HG03439 (cell line): ENCODE measurements around the gene TMEFF2.

ENCODE experiments used
- ATAC-seq: cut with Tn5 transposase; IDR thresholded peaks from one replicate; pipeline ENCODE4 v1.9.1; 2021; ENCODE audit warnings: mild to moderate bottlenecking, moderate library complexity; ENCODE audit not compliant: unreplicated experiment

Gene TMEFF2

DNA sequence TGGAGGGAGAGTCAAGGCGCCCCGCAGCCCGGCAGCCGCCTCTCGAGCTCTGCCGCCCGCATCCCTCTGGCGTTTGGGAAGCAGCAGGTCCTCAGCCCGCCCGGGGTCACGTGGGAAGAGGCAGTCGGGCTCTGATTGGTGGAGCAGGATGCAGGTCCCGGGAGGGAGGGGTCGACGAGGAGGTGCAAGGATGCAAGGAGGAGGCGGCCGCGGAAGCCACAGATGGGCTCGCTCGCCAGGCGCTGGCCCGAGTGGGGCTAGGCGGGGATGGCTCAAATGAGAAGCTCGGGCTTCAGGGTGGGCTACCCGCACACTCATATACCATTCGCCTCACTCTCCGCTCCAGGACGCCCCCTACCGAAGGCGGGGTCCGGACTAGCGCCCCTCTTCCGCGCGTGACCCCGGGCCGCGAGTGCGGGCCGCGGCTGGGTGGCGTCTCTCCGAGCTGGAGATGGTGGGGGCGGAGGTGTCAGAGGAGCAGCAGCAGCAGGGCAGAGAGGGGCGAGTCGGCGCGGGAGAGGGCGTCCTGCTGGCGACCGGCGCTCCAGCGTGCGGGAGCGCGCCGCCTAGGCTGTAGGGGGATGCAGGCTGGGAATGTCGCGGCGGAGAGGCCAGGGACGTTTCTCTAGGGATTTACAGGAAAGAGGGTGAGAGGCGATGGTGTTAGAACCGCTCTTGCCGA, at the start of gene TMEFF2:
TMEFF2 (minus strand) TSS at position 68 of the 682 bp plus-strand sequence. CDS start 409 bp downstream, outside the sequence.
- ATAC-seq = peak; percentile 74

GRCh38 chr2:192243488-192243887, 48.8 kb upstream of the TMEFF2 start:
- ATAC-seq = no peak

GRCh38 chr2:192236136-192236535, 41.4 kb upstream of the TMEFF2 start:
- no peak for ATAC-seq

DNA sequence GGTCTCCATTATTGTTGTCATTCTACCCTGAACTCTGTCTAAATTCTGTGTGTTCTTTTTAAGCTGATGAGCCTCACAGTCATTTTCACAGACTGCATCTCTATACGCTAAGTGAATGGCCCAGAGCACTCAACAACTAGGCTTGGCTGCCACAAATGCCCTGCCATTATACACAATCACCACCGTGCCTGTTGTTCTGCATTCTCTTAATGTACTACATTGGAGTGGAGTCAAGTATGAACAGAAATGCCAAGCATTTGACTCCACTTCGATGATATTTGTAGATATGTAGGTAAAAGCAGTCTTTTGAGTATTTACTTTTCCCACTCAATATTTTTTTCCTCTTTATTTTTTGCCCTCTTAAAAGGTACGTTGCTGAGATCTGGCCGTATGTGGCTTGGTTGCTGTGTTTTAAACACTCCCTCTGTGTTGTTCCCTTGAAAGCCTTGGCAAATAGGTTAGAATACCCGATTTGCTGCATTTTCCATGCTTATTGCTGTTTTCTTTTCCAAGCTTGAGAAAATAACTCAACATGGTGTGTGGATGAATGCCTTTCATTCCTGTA, 36.2 kb upstream of the TMEFF2 start:
- ATAC-seq = no peak

DNA sequence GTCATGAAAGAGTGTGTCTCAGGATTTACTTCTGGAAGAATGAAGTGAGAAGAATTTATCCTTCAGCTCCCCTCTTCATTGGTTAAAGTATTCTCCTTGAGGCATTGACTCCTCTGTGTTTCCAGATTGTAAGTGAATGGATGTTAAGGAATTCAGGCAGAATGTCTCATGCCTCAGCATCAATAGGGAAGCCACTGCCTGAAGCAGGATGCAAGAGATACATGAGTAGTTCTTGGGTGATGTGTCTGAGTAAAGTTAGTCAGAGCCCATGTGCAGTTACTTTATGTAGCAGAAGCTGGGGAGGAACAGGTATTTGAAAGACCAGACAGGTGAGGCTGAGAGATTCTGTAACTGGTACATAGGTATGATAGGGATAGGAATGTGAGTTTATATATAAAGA, 34.0 kb upstream of the TMEFF2 start:
- no peak for ATAC-seq

GRCh38 chr2:192218970-192219369, 24.2 kb upstream of the TMEFF2 start:
- no peak for ATAC-seq

GRCh38 chr2:192218377-192218776, 23.6 kb upstream of the TMEFF2 start:
- ATAC-seq = no peak

DNA sequence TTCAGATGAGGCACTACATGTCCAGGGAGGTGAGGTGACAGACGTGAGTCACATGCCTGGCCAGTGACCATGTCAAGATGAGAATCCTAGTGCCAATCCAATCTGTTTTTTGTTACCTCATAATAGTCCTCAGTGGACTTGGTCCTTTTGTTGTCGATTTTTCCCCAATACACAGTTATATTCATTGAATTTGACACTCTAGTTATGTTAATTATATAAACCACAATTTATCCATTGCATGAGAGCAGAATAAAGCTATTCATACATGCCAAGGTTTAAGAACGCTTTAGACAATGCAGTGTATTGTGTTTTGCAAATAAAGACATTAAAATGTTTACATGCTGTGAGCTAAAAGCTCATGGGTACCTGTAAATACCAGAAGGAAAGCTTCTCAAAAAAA, 21.6 kb upstream of the TMEFF2 start:
- no peak for ATAC-seq

DNA sequence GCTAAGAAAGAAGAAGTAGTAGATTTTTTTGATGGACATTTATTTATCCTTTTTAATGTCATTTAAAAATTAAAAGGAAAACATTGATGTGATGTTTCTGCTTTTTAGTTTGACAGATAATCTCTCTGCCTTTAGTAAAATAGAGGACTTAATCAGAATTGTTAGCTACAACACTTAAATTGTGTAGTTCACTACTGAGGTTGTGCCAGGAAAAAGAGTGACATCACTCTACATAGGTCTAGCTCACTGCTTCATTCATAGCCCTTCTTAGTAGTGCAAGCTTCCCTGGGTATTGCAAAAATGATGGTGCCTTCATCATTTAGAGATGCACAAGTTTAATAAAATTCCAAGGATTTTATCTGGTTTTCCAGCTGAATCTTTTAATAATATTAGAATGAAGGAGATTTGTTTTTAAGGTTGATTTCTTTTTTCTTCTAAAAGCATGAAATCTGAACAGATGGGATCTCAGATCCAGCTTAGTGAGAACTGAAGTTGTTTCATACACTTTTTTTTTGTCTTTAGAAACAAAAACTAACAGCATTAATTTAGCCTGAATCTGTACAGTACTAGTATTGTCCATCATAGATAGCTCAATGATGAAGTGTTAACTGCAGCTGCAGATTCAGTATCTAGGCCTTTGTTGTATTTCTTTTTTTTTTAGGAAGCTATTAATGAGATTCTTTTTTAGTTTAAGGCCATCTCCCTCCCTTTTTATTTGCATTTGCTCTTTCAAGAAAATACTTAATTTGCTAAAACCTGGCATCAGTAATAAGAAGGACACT, 20.6 kb upstream of the TMEFF2 start:
- ATAC-seq = no peak

GRCh38 chr2:192208848-192209247, 14.1 kb upstream of the TMEFF2 start:
- ATAC-seq = no peak

DNA sequence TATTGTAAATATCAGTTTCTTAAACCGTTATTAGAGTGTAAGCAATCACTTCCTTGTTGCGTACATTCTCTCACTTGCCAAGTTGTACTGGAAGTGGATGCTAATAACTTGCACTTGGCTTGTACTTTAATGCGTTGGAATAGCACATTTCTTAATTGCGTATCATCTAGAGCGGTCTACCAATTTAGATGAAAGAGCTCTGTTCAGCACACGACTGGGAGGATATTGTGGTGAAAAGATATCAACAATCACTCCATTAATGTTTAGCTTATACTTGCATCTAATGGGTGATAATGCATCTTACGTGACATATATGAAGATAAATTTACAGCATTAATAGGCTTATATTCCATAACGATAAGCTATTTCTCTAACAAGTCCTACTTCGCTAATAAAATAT, 11.7 kb upstream of the TMEFF2 start:
- no peak for ATAC-seq

DNA sequence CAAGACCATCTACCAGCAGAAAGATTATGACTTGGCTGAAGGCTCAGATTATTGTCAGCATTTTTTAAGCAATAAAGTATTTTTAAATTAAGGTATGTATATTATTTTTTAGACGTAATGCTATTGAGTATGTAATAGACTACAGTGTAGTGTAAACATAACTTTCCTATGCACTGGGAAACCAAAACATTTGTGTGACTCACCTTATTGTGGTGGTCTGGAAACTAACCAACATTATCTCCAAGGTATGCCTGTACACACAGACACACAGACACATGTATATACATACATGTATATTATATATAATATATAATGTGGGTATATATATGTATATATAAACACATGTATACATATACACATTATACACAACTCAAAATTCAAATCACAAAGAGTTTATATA, 9.1 kb upstream of the TMEFF2 start:
- ATAC-seq = no peak

GRCh38 chr2:192202373-192202772, 7.6 kb upstream of the TMEFF2 start:
- ATAC-seq = no peak

GRCh38 chr2:192201116-192201515, 6.4 kb upstream of the TMEFF2 start:
- no peak for ATAC-seq

GRCh38 chr2:192197357-192197756, 2.6 kb upstream of the TMEFF2 start:
- ATAC-seq = no peak

DNA sequence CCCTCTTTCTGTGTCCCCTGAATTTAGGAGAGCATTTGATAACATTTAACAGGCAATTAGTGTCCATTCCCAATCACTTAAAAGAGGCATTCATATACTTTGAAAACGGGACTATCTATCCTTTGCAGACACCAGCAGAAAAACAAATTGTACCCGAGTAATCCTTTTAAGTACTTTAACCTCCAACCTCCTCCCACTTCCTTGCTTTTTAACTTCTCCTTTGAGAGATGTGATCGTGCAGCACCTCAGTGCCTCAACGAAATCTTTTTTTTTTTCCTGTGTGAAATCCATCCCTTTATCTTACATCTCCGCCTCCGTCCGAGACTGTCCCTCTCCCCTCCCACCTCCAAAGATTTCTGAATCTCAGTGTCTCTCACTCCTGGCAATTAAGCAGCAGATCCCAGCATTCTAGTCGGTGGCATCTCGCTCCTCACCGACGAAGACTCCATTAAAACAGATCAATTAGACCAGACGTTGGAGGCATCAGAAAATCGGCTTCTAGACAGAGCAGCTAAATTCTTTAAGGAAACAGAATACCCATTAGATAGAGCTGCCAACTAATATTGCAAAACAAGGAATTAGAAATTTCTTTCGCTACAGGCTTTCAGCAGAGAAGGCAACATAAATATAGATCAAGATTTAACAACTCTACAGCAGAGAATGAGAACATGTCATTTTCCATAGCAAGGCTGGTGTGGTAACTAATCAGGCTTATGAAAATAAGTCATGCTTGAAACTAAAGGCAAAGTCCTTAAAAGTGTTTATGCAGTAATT, 1.9 kb upstream of the TMEFF2 start:
- no peak for ATAC-seq

DNA sequence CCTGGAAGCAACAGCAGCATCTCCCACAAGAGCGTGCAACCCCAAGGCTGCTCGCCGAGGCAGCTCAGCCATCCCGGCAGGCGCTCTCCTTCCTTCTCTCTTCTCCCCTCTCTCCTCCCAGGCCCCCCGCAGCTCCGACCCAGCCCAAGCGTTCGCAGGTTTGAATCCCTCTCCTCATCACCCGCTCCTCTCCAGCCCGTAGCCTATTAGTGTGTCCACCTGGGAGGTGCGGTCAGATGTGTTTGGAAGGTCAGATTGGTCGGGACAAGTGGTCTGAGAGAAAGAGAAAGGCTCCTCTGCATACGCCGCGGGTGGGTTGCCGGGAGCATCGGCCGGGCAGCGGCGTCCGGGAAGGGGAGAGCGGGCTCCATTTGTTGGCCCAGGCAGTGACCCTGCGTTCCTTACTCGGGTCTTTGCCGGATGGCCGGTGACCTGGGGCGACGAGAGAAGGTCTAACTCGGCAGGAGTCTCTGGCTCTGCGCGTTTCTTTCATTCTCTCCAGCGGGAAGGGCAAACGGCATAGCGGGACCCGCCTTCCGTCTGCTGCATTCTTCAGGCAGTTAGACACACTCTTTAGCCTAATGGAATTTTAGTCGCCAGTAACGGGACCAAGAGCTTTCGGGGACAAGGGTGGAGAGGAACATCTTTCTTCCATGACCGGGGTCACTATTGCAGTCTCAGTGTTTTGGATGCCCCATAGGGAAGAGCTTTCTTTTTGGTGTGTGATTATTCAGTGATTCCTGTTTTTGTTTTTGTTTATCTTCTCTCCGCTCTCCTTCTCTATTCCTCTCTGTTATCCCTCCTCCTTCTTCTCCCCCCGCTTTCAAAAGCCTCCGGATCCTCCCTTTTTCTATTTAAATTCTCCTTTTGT, 1.1 kb upstream of the TMEFF2 start:
- no peak for ATAC-seq

- peak; percentile 3 for ATAC-seq
These were observed 368 bp downstream of the TMEFF2 start for GRCh38 chr2:192194265-192194865.

GRCh38 chr2:192190474-192190873, 4.3 kb downstream of the TMEFF2 start:
- ATAC-seq = no peak

DNA sequence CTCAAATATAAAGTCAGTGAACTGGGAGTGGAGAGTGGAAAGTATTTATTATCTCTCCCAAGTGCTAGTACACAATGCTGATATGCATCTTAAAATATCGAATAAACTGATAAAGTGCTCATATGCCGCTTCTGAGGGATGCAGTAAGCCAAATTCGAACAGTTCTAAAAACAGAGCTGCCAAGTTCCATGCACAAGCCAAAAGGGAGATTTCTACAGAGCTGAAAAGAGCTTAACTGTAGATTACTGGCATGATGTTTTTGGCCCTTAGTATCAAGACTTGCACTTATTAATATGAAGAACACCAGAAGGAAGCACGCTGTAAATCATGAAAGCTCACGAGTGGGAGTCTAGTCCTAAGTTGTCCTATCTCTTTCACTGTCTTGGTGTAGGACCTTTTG, 7.9 kb downstream of the TMEFF2 start:
- ATAC-seq = no peak
